ENCODE measurements around the gene CYBA. TPM values are rescaled to one million over a fixed set of nuclear protein-coding genes. Genes with fewer than 3 reads are reported as not detected.
A peak's percentile ranks its signal among the peaks of the same experiment; 100 is the strongest.

The CYBA gene
- total and polyA plus RNA-seq, 2 donors (not counting 1 experiment from before 2014, with no cell fraction given) = 701 to 1,336 TPM

GRCh38 chr16:88659160-88659559 lies 8.3 kb upstream of the CYBA start:
- Mint-ChIP-seq H3K4me3 (no peak overlapping the region), H3K27me3 (no peaks in the 10 kb centered on the region), H3K4me1 (peaks cover 24% of the 10 kb centered on the region), H3K27ac (no peak overlapping the region), H3K9me3 (ENCODE audit: insufficient read depth) (no peaks in the 10 kb centered on the region)
- POLR2A ChIA-PET = interaction anchor here (0.6 kb wide), 1 partner anchor 125 kb away, joined by 3 read pairs; no protein-coding TSS in a partner anchor
- ATAC-seq (ENCODE audit: low read depth) (no peak), DNase-seq (no peak)
- Histone ChIP-seq H3K9ac (ENCODE audit: low read length) (no peak overlapping the region), H3K4me3 (ENCODE audit: control extremely low read depth in 1 of 5, extremely low read depth in 1 of 5, insufficient read depth in 1 of 5, low read depth in 2 of 5, low read length in 4 of 5) (no peak overlapping the region), H3K79me2 (ENCODE audit: control insufficient read depth, insufficient read depth, low read length) (peaks cover 66% of the 10 kb centered on the region), H3K4me2 (replicated peaks; ENCODE audit: low read depth, low read length, poor library complexity, severe bottlenecking) (no peak overlapping the region), H3K9me3 (ENCODE audit: control extremely low read depth in 1 of 3, control insufficient read depth in 2 of 3, insufficient read depth in 1 of 3, low read length in 2 of 3) (no peaks in the 10 kb centered on the region), H3K27ac (ENCODE audit: low read length in 2 of 2) (no peak overlapping the region), H2AFZ (ENCODE audit: insufficient read depth, low read depth, low read length, poor library complexity, severe bottlenecking) (no peak overlapping the region), H3K36me3 (replicated peaks in 1 of 2; ENCODE audit: control extremely low read depth in 1 of 2, control insufficient read depth in 1 of 2, extremely low read depth in 1 of 2, insufficient read depth in 2 of 2, low read length in 1 of 2) (peaks cover 0 to 14% of the 10 kb centered on the region in 2 experiments), H4K20me1 (ENCODE audit: control insufficient read depth, insufficient read depth, low read length, poor library complexity, severe bottlenecking) (no peaks in the 10 kb centered on the region), H3K4me1 (ENCODE audit: control insufficient read depth in 2 of 2, insufficient read depth in 2 of 2, low read length in 2 of 2) (peaks cover 17 to 25% of the 10 kb centered on the region in 2 donors), H3K27me3 (replicated peaks in 1 of 4; ENCODE audit: control extremely low read depth in 1 of 4, control insufficient read depth in 3 of 4, insufficient read depth in 4 of 4, low read length in 3 of 4) (no peaks in the 10 kb centered on the region)
- intact Hi-C loops (cut with micrococcal nuclease) = no loop called here
- CTCF ChIA-PET = no interaction called here
- over 99% methylated on average over 25 of the region's 25 CpGs for WGBS (ENCODE audit: insufficient coverage)
- TF ChIP-seq EZH2 (IDR thresholded peaks at IDR 0.05; ENCODE audit: borderline replicate concordance, insufficient read depth, low read depth, low read length, poor library complexity, severe bottlenecking) = no peak
- TF ChIP-seq CTCF (IDR thresholded peaks at IDR 0.05) = no peak

GRCh38 chr16:88658714-88659113 lies 7.9 kb upstream of the CYBA start:
- ChIA-PET POLR2A (interaction anchor here (0.6 kb wide), 1 partner anchor 125 kb away, joined by 3 read pairs; no protein-coding TSS in a partner anchor), CTCF (no interaction called here)
- Histone ChIP-seq H3K27ac (ENCODE audit: low read length in 2 of 2) (no peak overlapping the region), H3K4me1 (ENCODE audit: control insufficient read depth in 2 of 2, insufficient read depth in 2 of 2, low read length in 2 of 2) (peaks cover 13 to 20% of the 10 kb centered on the region in 2 donors), H3K9ac (ENCODE audit: low read length) (no peak overlapping the region), H3K36me3 (replicated peaks in 1 of 2; ENCODE audit: control extremely low read depth in 1 of 2, control insufficient read depth in 1 of 2, extremely low read depth in 1 of 2, insufficient read depth in 2 of 2, low read length in 1 of 2) (peaks cover 0 to 14% of the 10 kb centered on the region in 2 experiments), H3K9me3 (ENCODE audit: control extremely low read depth in 1 of 3, control insufficient read depth in 2 of 3, insufficient read depth in 1 of 3, low read length in 2 of 3) (no peaks in the 10 kb centered on the region), H3K4me3 (ENCODE audit: control extremely low read depth in 1 of 5, extremely low read depth in 1 of 5, insufficient read depth in 1 of 5, low read depth in 2 of 5, low read length in 4 of 5) (no peak overlapping the region), H3K79me2 (ENCODE audit: control insufficient read depth, insufficient read depth, low read length) (peaks cover 62% of the 10 kb centered on the region), H4K20me1 (ENCODE audit: control insufficient read depth, insufficient read depth, low read length, poor library complexity, severe bottlenecking) (no peaks in the 10 kb centered on the region), H3K4me2 (replicated peaks; ENCODE audit: low read depth, low read length, poor library complexity, severe bottlenecking) (no peak overlapping the region), H2AFZ (ENCODE audit: insufficient read depth, low read depth, low read length, poor library complexity, severe bottlenecking) (no peak overlapping the region), H3K27me3 (replicated peaks in 1 of 4; ENCODE audit: control extremely low read depth in 1 of 4, control insufficient read depth in 3 of 4, insufficient read depth in 4 of 4, low read length in 3 of 4) (no peaks in the 10 kb centered on the region)
- intact Hi-C loops (cut with micrococcal nuclease) = no loop called here
- 94% methylated on average over 12 of the region's 15 CpGs for WGBS (ENCODE audit: insufficient coverage)
- H3K4me1 Mint-ChIP-seq = peaks cover 21% of the 10 kb centered on the region
- H3K27me3 Mint-ChIP-seq = no peaks in the 10 kb centered on the region
- no peak for ATAC-seq (ENCODE audit: low read depth)
- peak overlapping the region; percentile 32 for H3K27ac Mint-ChIP-seq
- no peak overlapping the region for H3K4me3 Mint-ChIP-seq
- TF ChIP-seq CTCF (IDR thresholded peaks at IDR 0.05) = no peak
- TF ChIP-seq EZH2 (IDR thresholded peaks at IDR 0.05; ENCODE audit: borderline replicate concordance, insufficient read depth, low read depth, low read length, poor library complexity, severe bottlenecking) = no peak
- no peak for DNase-seq
- no peaks in the 10 kb centered on the region for H3K9me3 Mint-ChIP-seq (ENCODE audit: insufficient read depth)
